A673 (cell line): ENCODE results near the gene KDM4F. TPM values are rescaled to one million over a fixed set of nuclear protein-coding genes. Genes with fewer than 3 reads are reported as not detected.
A peak's percentile ranks its signal among the peaks of the same experiment; 100 is the strongest.

Experiments used
- BruUV-seq: library from RNA; stranded (reverse); fragments of 400-500 nt; replicated peaks from 2 replicates; lab custom pipeline; 2021; lab: Mats Ljungman, UMichigan
- CTCF ChIA-PET: fragments of 300-600 bp; sonication (Branson Sonifier 250); formaldehyde crosslinking; loops from one replicate; lab custom pipeline; 2022; ENCODE audit warnings: antibody characterized with exemption; lab: Charles Lee
- POLR2A ChIA-PET: fragments of 300-600 bp; sonication (Branson Sonifier 250); formaldehyde crosslinking; loops from one replicate; lab custom pipeline; 2022; ENCODE audit warnings: antibody characterized with exemption; ENCODE audit not compliant: low non-redundant PET; lab: Charles Lee
- DNase-seq: peaks from one replicate; pipeline ENCODE4 v3.0.0-alpha.2; 2015; ENCODE audit warnings: low spot score
- H3K27ac ChIP-seq: fragments of 200-600 bp; sonication (generic); 2 replicates; pipeline ENCODE4 v1.5.1; 2016; ENCODE audit warnings: mixed run types, low read depth, mild to moderate bottlenecking, mixed read lengths, antibody characterized with exemption, low read length; ENCODE audit not compliant: poor library complexity, severe bottlenecking
- H3K27me3 ChIP-seq: fragments of 200-600 bp; sonication (generic); replicated peaks from 2 replicates; pipeline ENCODE4 v1.6.1; 2017; ENCODE audit warnings: mixed run types, low read depth, mild to moderate bottlenecking, mixed read lengths, antibody characterized with exemption, low read length; ENCODE audit not compliant: insufficient read depth, poor library complexity
- H3K36me3 ChIP-seq: fragments of 200-600 bp; sonication (generic); 2 replicates; pipeline ENCODE4 v1.6.1; 2016; ENCODE audit warnings: mixed run types, mild to moderate bottlenecking, mixed read lengths, antibody characterized with exemption, low read length; ENCODE audit not compliant: insufficient read depth, poor library complexity, severe bottlenecking
- H3K4me1 ChIP-seq: fragments of 200-600 bp; sonication (generic); 2 replicates; pipeline ENCODE4 v1.6.1; 2017; ENCODE audit warnings: mixed run types, mild to moderate bottlenecking, mixed read lengths, antibody characterized with exemption, low read length; ENCODE audit not compliant: insufficient read depth, poor library complexity, severe bottlenecking
- H3K4me3 ChIP-seq: fragments of 200-600 bp; sonication (generic); 2 replicates; pipeline ENCODE4 v1.5.1; 2016; ENCODE audit warnings: low read depth, mixed run types, mild to moderate bottlenecking, mixed read lengths, low read length; ENCODE audit not compliant: poor library complexity, severe bottlenecking
- H3K9me3 ChIP-seq: fragments of 200-600 bp; sonication (generic); 2 replicates; pipeline ENCODE4 v1.6.1; 2016; ENCODE audit warnings: mixed run types, low read depth, mild to moderate bottlenecking, mixed read lengths, antibody characterized with exemption, low read length; ENCODE audit not compliant: poor library complexity, severe bottlenecking
- EZH2 ChIP-seq: fragments of 200-600 bp; sonication (generic); IDR thresholded peaks from 2 replicates; pipeline ENCODE4 v1.6.1; 2017; ENCODE audit warnings: borderline replicate concordance, low read depth, mild to moderate bottlenecking, mixed read lengths, antibody characterized with exemption, low read length; ENCODE audit not compliant: poor library complexity, severe bottlenecking
- intact Hi-C: fragments of 100-400 bp; cut with micrococcal nuclease; formaldehyde crosslinking; loops from one replicate; pipeline ENCODE4 v1.10.0; 2022; ENCODE audit not compliant: unreplicated experiment
- total RNA-seq: library from RNA; stranded (reverse); gene quantifications from 2 replicates; pipeline ENCODE4 v1.2.3, GENCODE V29; 2021
- TF ChIP-seq, protein P1 (sequence below): fragments of 300-800, 200-600 bp; sonication (generic); conservative IDR thresholded peaks from 2 replicates; pipeline ENCODE4 v1.5.1; 2017; ENCODE audit warnings: low read depth, mild to moderate bottlenecking, antibody characterized with exemption, low read length, moderate library complexity, mixed read lengths

KDM4F gene
- total RNA-seq, 1 experiment from 2014 or later, result not detected

DNA sequence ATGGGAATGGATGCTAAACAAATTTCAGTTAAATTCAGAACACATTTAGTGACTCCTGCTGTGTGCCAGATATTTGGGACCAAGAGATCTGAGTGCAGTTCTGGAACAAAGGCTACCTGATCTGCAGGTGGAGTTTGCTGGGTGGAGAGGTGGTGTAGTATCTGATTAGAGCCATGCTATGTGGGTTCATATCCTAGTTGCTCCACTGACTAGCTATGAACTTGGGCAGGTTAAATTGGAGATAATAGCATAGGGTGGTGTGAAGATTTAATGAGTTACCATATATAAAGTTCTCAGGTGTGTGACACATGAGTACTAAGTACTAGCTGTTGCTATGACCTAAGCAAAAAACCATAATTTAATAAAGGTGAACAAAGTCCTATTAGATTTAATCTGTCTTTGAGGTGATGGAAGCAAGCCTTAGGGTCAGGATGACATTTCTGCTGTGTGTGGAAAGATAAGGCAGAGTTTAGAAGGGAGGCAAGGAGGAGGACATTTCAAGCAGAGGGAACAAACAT, 42.5 kb downstream of the KDM4F start:
- peaks cover 13% of the 10 kb centered on the region for H3K4me1 ChIP-seq
- ChIA-PET CTCF (no interaction called here), POLR2A (no interaction called here)
- TF ChIP-seq EZH2, result no peak
- TF ChIP-seq, protein P1, sequence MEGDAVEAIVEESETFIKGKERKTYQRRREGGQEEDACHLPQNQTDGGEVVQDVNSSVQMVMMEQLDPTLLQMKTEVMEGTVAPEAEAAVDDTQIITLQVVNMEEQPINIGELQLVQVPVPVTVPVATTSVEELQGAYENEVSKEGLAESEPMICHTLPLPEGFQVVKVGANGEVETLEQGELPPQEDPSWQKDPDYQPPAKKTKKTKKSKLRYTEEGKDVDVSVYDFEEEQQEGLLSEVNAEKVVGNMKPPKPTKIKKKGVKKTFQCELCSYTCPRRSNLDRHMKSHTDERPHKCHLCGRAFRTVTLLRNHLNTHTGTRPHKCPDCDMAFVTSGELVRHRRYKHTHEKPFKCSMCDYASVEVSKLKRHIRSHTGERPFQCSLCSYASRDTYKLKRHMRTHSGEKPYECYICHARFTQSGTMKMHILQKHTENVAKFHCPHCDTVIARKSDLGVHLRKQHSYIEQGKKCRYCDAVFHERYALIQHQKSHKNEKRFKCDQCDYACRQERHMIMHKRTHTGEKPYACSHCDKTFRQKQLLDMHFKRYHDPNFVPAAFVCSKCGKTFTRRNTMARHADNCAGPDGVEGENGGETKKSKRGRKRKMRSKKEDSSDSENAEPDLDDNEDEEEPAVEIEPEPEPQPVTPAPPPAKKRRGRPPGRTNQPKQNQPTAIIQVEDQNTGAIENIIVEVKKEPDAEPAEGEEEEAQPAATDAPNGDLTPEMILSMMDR, result no peak
- intact Hi-C loops, result no loop called here
- H3K4me3 ChIP-seq, result no peak overlapping the region
- DNase-seq, result no peak
- no peak overlapping the region for H3K27ac ChIP-seq
- no peaks in the 10 kb centered on the region for H3K9me3 ChIP-seq
- H3K36me3 ChIP-seq, result no peaks in the 10 kb centered on the region
- no TSS peak for BruUV-seq
- H3K27me3 ChIP-seq, result no peaks in the 10 kb centered on the region

GRCh38 chr11:95092549-95093324, 43.5 kb downstream of the KDM4F start:
- no peak for TF ChIP-seq EZH2
- TF ChIP-seq, protein P1, result peak; percentile 50
- BruUV-seq, result no TSS peak
- Histone ChIP-seq H3K36me3 (no peaks in the 10 kb centered on the region), H3K4me1 (peaks cover 13% of the 10 kb centered on the region), H3K4me3 (no peak overlapping the region), H3K27me3 (no peaks in the 10 kb centered on the region), H3K27ac (no peak overlapping the region), H3K9me3 (no peaks in the 10 kb centered on the region)
- intact Hi-C loops, result no loop called here
- ChIA-PET CTCF (interaction anchor here (0.5 kb wide), 2 partner anchors 673 to 1332 kb away, joined by 3 to 6 read pairs; no protein-coding TSS in a partner anchor), POLR2A (no interaction called here)
- DNase-seq, result peak; percentile 40

DNA sequence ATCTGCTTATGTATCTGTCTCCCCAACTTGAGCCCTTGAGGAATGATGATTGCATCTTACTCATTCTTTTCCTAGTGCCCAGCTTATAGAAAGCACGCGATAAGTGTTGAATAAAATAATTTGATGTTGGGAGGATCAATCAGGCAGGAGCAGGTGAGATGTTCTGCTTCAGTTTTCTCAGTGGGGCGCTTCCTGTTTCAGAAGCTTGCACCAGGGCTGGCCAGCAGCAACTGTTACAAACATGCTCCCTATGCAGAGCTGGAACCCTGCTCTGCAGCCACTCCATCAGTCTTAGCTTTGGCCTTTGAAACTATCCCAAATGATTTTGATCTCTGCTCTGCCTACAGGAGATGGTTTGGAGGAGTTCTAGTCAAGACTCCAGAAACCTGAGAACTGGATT, 44.3 kb downstream of the KDM4F start:
- H3K27me3 ChIP-seq, result no peaks in the 10 kb centered on the region
- no peak overlapping the region for H3K4me3 ChIP-seq
- no peaks in the 10 kb centered on the region for H3K9me3 ChIP-seq
- peak; percentile 24 for DNase-seq
- ChIA-PET POLR2A (no interaction called here), CTCF (interaction anchor here (0.5 kb wide), 1 partner anchor 1331 kb away, joined by 3 read pairs; no protein-coding TSS in a partner anchor)
- TF ChIP-seq, protein P1, result no peak
- TF ChIP-seq EZH2, result no peak
- H3K4me1 ChIP-seq, result peaks cover 13% of the 10 kb centered on the region
- no peak overlapping the region for H3K27ac ChIP-seq
- no peaks in the 10 kb centered on the region for H3K36me3 ChIP-seq
- BruUV-seq, result no TSS peak
- intact Hi-C loops, result no loop called here
